ENCODE measurements around the gene SNX27. TPM values are rescaled to one million over a fixed set of nuclear protein-coding genes. Genes with fewer than 3 reads are reported as not detected.

The SNX27 gene
- polyA plus RNA-seq, 12 donors = 19.3 to 28.0 (median 20.7) TPM; not detected in 1

DNA sequence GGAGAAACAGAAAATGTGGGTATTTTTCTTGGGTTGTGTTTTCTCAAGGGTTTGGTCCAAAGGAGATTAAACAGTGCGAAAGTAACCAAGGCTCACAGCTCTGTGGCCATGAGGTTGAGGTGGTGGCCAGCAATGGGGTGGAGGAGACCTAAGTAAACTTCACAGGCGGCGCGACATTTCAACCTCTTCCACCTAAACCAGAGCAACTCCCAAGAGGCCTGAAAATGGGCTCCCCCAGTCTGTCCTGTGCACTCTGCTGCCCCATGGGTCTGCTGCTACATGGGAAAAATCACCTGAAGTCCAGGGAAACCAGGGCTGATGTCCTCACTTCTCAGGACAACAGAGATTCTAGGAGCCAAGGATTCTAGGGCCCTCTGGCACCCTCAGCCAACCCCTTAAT, 92.4 kb downstream of the SNX27 start:
- DNase-seq = no peak

DNA sequence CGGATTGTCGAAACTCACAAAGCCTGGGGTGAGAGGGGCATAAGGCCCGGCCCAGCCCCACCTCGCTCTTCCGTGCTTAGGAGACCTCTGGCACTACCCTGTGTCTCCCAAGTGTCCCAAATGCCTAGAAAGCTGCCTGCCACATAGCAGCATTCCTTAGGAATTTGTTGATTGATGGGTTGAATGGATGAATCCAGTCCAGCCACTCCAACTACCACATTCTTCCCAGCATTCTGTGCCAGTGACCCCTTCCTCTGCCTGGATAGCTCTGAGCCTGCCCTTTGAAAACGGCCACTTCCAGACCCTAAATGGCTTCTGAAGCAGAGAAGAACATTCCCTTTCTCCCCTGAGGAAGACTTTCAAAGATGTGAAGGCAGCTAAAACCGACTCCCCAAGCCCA, 93.3 kb downstream of the SNX27 start:
- DNase-seq = no peak

DNA sequence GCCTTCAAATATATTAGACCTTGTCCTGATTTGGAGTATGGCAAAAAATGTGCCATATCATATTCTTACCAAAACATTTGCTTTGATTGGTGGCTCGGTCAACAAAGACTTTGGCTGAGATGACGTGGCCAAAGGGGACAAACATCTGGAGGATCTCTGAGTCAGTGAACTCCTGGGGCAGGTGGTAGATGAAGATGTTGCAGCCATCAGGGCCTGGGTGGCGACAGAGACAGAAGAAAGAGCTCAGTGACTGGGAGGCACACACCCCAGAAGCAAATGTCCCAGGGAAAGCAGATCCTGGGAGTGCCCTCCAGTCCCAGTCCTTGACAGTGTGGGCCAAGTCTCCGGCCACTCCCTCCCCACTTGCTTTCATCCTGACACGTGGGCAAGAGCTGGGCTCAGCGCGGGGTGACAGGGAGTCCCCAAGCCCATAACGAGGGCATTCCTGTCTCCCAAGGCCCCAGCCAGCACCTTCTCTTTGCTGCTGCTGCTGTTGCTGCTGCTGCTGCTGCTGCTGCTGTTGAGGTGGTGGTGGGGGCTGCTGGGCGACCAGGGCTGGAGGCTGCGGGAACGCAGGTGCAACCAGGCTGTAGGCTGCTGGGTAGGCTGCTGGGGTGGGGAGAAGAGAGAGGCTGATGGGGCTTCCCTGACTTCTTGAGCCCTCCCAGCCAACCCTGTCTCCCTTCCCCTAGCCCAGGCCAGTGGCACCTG, 94.1 kb downstream of the SNX27 start:
- no peak for DNase-seq

DNA sequence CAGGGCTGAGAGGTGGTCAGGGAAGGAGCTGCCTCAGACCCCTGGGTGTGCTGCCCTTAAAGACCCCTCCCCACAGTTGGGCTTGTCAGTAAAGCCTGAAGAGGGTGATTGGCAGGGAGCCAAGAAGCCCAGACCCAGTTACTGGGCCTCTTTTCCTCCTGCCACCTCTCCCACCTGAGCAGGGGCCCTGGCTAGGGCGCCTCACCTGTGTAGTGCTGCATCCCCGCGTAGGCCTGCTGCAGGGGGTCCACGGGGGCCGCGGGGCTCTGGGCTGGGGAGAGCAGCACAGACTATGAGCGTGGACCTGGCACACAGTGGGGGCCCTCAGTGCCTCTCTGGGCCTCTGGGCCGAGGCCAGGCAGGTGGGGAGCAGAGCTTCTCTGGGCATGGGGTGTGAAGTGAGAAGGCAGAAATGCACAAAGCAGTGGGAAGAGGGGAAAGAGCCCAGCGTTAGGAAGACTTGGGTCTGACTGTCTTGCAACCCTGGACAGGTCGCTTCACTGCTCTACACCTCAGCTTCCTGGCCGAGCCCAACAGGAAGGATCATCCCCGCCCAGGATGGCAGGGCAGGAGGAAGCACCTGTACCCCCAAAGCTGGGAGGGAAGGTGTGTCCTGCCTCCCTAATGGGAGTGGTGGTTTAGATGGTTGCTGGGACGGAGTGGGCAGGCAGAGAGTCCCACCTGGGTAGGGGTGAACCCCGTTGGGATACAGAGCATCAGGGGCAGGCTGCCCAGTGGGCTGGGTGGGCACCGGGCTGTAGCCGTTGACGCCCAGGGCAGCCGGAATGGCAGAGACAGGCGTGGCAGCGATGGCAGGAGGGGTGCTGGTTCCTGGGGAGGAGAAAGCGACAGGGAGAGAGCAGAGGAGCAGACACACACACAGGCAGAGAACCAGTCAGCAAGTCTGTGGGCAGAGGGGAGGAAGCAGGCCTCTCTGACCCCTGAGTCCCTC, 94.9 kb downstream of the SNX27 start:
- no peak for DNase-seq

DNA sequence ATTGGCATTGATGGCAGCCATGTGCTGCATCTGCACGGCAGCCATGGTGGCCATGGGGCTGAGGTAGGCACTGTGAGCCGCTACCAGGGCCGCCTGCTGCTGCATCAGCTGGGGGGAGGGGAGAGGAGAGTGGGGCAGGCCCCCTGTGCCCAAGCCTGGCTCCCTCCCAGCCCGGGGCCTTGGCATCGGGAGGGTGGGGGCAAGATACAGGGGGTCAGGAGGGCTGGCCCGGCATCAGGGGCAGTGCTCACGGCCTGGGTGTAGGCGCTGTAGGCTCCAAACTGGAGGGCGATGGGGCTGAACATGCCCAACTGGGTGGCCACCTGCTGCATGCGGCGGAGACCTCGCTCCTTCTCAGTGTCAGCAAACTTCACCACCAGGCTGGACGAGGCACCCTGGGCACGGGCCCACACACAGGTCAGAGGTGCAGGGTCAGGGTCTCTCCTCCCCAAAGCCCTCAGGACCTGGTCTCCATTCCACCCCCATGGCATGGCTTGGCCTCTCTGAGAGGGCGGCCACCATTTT, 95.8 kb downstream of the SNX27 start:
- DNase-seq = no peak

DNA sequence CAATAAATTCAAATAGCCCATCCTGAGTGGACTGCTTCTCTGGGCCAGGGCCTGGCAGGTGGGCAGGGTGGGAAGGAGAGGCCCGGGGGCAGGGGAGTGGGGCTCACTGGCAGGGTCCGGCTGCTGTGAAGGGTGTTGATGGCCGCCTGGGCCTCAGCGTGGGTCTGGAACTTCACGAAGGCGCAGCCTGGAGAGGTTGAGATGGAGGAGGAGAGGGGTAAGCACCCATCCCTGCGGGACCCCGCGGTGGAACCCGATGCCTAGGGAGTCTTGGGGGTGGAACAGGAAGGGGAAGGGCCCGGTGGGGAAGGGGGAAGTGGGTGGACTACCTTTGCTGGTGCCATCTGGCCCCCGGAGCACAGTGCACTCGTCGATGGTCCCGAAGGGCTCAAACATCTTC, 97.0 kb downstream of the SNX27 start:
- no peak for DNase-seq

DNA sequence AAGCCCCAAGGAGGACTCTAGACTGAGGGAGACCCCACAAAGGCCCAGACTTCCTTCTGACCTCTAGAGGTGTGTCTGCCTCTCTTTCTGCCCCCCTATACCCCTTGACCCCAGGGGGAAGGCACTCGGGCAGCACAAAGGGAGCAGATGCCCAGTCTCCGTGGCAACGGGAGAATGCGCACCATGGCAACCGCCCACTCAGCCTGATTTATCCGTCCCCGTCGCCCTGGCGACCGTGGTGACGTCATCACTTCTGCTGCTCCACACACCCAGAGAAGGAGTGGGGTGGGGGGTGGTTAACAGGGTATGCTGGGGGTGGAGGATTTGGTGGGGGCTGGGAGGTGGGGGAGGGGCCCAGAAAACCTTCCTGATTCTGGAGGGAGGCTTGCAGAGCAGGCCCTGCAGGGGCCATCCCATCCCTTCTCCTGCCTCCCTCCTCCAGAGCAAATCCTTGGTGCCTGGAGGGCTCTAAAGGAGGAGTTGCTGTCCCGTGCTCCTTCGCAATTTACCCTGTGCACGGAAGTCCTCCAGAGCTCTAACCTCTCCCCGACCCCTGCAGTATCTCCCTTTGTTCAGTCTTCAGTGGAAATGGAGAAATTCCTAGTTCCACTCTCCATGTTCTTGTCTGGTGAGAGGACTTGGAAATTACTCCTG, 98.5 kb downstream of the SNX27 start:
- no peak for DNase-seq

DNA sequence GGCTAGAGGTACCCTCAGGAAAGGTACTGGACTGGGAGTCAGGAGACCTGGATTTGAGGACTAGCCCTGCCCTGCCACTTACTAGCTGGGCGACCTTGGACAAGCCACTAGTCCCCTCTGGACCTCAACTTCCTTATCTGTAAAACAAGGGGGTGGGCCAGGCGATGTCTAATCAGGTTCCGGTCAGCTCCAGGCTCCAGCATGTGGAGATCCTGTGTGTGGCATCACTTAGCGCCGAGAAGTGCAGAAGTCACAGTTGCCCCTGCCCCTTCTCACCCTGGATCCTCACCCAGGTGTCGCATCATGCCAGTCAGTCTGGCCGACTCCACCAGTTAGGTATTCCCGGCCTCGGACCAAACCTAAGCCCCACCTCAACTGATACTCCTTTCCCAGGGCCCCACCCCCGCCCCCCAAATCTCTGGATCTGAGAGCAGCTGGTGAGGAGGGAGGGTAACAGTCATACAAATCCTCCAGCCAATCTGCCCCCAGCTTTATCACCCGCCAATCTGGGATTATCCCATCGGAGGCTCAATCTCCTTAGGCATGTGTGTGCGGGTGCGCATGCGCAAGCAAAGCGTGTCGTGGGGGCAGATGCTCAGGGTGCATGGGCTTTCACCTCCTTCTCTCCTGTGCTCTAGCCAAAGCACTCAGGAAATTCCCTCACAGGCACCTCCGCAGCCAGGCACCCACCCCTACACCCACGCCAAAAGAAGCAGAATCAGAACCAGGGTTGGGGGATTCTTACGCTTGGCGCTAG, 99.4 kb downstream of the SNX27 start:
- DNase-seq = no peak

DNA sequence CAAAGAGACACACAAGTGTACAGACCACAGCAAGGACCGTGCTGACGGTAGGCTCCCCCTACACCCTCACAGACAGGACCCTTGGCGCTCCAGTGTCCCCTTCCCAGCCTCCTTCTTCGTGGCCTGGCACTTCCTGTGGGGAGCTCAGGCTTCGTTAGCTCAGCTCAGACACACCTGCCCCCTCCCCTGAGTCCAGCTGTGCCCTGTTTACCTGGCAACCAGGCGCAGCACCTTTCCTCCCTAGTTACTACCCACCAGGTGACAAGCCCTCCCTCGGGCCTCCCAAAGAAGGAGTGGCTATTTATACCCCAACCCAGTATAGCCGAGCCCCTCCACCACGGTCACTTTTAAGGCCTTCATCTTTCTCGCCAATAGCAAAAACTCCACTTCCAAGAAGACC, 100.1 kb downstream of the SNX27 start:
- DNase-seq = no peak

DNA sequence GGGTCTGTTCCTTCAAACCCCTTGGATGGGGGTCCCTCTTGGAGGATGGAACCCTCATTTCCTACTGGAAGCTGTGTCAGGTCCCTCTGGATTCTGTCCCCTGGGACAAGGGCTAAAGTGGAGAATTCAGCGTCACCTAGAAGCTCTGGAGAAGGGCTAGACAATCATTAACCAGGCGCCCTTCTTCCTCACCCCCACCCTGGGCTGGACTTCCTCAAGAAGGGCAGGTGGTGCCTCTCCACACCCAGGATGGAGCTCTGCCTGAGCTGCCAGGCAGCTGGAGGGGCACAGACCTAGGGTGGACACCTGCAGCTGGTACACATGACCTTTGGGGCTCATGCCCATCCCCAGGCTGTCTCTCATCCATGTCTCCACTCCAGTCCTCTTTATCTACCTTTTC, 101.2 kb downstream of the SNX27 start:
- no peak for DNase-seq

DNA sequence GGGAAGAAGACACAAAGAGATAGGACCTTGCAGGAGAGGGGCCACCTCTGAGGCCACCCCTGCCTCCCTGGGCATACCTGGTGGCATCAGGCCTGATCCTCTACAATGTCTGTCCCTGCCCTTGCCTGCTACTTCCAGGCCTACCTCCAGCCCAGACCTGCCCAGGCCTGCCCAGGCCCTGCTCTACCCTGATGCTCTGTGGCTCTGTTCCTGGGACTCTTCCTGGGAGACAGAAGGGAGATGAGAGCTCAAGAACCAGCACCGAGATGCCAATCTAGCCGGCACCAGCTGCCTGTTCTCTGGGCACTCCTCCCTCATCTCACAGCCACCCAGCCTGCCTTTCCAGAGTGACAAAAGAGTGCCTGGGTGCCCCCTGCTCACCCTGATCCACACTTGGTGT, 102.0 kb downstream of the SNX27 start:
- DNase-seq = no peak

DNA sequence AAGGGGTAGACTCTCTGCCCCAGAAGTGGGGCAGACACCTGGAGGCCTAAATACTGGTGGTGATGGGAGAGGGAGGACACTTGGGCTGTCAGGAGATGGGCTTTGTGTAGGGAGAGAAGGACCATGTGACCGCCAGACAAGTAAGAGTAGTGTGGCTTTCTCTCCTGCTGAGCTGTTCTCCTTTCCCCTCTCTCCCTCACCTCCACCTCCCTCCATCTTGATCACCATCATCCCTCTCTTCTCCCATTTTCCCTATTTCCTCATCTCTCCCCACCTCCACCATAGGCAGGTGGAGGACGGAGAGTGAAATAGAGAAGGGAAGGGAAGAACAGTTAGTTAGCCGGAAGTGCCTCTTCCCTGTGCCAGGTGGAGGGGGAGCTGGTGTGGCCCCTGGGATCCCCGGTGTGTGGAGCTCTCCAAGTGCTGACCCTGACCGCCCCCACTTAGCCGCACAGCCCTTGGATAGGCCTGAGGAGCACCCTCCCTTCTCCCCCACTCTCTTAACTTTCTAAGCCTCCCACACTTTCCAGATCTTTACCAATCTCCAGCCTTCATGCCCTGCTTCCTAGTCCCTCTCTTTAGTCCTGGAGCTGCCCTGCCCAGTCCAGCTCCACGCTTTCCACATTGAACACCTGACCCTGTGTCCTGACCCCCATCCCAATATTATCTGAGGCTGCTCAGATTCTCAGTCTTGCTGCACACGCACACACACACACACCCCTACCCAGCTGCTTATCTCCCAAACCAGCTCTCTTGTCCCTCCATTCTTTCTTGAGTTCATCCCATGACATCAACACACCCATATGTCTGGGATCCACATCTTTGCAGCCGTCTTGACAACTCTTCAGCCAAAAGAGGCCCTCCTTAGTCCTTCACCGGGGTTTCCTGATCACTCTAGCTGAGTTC, 103.2 kb downstream of the SNX27 start:
- no peak for DNase-seq

DNA sequence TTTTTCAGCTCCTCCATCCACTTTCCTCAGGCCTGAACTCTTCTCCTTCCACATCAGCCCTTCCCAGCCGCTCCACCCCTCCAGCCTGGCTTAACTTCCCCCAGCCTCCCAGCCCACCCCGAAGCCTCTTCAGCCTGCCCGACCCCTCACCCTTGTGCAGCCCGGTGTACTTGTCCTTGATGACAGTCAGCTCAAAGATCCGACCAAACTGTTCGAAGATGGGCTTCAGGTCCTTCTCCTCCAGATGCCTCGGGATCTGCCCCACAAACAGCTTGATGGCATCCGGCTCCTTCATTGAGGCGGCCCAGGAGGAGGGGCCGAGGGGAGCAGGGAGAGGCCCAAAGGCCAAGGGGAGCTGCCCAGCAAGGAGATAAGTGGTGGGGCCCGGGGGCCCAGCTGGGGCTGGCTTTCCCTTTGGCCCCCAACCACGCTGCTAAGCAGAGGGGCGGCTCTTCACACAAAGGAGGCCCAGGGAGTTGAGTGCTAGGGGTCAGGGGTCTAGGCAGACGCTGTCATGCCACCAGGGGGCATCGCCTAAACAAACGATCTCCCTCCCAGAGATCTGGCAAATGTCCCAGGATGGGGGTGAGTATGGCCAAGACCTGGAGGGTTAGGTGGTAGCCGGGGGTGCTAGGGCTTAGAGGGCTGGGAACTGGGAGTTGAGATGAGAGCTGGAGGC, 104.0 kb downstream of the SNX27 start:
- DNase-seq = no peak

DNA sequence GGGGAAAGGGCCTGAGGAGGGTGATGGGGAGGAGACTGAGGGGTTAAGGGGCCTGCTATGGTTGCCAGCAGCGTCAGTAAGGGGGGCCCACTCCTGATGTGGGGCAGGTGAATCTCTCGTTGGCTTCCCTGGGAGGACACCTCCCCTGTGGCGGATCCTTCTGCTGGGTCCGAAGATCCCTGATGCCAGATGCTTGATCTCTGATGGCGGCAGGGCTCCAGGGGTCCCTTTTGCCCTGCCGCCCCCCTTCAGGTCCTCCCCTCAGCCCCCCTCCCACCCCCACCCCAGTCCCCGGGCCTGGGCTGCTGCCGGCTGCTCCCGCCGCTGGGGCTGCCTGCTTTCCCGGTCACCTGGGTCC, 104.5 kb downstream of the SNX27 start:
- DNase-seq = no peak

DNA sequence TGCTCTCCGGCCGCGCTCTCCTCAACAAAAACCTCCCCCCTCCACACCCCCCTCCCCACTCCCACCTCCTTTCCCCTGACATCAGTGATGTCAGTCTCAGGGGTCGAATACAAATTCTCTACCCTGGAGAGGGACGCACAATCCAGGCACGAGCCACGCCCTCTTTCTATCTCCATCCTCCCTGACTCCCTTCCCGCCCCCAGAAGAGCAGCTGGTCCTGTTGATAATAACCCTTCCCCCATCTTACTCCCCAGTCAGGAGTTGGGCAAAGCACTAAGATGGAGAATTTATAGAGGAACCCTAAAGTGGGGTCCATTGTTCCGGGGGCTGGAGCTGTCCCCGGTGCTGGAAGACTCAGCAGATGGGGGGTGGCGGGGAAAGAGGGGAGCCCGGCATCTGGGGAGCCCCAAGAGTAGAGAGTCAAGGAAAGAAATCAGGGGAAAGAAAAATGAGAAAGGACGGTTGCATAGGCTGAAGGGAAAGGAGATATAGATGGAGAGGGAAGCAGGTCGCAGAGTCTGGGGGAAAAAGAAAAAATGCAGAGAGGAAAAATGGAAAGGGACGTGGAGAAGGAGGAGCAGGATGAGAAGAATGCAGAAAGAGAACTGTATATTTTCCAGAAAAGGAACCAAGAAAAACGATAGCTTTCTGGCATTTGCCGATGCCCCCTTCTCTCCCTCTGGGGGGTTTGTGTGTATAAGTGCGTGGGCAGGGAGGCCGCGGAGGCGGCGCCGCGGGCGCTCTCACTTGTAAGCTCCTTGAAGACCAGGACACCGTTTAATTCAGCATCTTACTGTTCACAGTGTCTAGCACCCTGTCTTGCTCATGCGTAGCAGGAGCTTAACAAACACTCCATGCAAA, 105.2 kb downstream of the SNX27 start, which contains the start of gene CELF3:
TSS of gene CELF3 (minus strand) at position 33 of the 861 bp plus-strand sequence. CDS start 783 bp downstream, outside the sequence.
- no peak for DNase-seq

DNA sequence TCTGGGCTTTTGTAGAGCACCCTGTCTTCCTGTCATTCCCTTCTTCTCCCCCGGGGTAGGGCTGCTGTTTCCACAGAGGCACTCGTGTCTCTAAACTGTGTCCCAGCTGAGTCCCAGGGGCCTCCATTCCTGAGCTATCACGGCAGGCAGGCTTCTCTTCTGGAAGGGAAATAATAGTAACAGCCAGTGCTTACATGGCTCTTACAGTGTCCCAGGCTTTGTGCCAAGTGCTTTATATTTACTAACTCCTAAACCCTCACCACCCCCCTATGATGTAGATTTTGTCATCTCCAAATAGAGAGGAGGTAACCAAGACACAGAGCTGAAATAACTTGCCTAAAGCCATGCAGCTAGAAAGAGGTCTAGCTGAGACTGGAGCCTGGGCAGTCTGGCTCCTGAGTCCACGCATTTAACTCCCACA, 106.2 kb downstream of the SNX27 start:
- no peak for DNase-seq

DNA sequence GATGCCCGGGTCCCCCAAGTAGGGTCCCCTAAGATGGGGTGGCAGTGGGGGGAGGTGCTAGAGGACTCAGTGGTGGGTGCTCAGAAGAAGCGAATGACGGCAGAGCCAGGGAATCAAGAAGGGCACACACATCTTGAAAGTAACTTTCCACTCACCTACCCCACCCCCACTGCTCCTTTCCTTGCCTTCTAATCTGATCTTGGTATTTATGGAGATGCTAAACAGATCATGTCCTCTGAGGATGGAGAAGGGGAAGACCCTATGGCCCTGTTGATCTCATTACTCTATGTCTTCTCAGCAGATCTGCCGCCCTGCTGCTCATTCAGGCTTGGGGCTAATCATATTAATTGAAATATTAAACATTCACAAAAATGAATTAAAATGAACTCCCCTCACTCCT, 106.8 kb downstream of the SNX27 start:
- no peak for DNase-seq

DNA sequence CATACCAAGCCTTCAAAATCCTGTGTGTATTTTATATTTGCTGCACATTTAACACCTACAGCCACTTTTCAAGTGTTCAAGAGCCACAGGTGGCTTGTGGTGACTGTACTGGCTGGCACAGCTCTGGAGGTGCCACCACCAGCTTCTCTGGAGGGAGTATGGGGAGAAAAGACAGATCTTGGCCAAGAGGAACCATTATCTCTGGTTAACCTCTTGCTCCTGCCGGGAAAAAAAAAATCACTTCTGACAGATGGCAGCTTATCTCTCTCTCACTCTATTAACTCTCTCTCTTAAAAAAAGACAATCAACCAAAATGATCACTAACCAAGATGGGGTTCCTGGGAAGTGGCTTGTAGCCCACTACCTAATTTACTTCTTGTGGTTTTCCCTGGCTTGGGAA, 108.3 kb downstream of the SNX27 start:
- DNase-seq = no peak

DNA sequence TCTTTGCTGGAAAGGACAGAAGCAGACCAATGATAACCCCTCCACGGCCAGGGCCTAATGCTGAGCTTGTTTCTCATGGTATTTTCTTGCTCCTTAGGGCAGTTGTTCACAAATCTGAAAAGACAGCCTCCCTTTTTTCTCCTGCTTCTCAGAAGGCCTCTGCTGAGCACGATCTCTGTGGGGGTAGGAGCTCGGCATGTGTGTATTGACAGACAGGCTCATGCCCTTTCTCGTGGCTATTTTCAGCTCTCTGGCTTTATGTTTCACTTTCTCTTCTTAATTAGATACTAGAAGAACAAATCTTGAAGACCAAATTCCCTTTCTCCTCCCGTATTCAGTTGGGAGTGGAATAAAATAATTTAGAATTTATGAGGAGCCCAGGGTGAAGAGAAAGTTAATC, 108.7 kb downstream of the SNX27 start:
- DNase-seq = no peak

All from muscle of arm (tissue), 12 donors.